ENCODE results near the gene ROCK2.

DNA sequence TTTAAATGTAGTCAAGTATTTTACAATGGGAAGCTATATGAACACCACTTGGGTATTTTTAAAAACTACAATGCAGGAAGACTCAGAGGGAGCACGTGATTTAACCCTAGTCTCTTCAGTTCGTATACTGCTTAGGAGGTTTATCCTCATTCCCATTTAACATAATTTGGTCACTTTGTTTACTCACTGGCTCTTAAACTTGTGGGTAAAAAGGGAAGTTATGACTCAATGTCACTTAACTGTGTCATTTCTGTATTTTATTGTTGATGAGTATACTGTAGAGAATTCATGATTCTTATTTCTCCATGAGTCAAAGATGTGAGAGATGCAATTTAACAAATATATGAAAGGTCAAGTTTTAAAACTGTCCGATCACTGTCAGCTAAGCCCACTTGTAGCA is 141.0 kb downstream of the ROCK2 start:
- TF ChIP-seq, protein P1, sequence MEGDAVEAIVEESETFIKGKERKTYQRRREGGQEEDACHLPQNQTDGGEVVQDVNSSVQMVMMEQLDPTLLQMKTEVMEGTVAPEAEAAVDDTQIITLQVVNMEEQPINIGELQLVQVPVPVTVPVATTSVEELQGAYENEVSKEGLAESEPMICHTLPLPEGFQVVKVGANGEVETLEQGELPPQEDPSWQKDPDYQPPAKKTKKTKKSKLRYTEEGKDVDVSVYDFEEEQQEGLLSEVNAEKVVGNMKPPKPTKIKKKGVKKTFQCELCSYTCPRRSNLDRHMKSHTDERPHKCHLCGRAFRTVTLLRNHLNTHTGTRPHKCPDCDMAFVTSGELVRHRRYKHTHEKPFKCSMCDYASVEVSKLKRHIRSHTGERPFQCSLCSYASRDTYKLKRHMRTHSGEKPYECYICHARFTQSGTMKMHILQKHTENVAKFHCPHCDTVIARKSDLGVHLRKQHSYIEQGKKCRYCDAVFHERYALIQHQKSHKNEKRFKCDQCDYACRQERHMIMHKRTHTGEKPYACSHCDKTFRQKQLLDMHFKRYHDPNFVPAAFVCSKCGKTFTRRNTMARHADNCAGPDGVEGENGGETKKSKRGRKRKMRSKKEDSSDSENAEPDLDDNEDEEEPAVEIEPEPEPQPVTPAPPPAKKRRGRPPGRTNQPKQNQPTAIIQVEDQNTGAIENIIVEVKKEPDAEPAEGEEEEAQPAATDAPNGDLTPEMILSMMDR (IDR thresholded peaks at IDR 0.05 in 8 of 11, conservative IDR thresholded peaks at IDR 0.05 in 3 of 11), result no peak
- TF ChIP-seq POLR2AphosphoS5 (IDR thresholded peaks at IDR 0.05) (no peak), POLR2A (IDR thresholded peaks at IDR 0.05) (no peak)
